Caco-2 (cell line): ENCODE results near the gene SLC1A1. TPM values are rescaled to one million over a fixed set of nuclear protein-coding genes. Genes with fewer than 3 reads are reported as not detected.
"Not testable (repeated sequence)": the region's sequence is repeated elsewhere in the genome, so short reads cannot be mapped to it uniquely, and the experiment has no call there.

ENCODE experiments used
- BruUV-seq: library from RNA; stranded (reverse); fragments of 400-500 nt; replicated peaks from 2 replicates; lab custom pipeline; 2021; lab: Mats Ljungman, UMichigan
- CTCF ChIA-PET: fragments of 300-600 bp; sonication (Branson Sonifier 250); formaldehyde crosslinking; loops from one replicate; lab custom pipeline; 2022; ENCODE audit warnings: antibody characterized with exemption; lab: Charles Lee
- POLR2A ChIA-PET: fragments of 300-600 bp; sonication (Branson Sonifier 250); formaldehyde crosslinking; loops from one replicate; lab custom pipeline; 2022; ENCODE audit warnings: antibody characterized with exemption; lab: Charles Lee
- DNase-seq, 2 experiments: peaks; one replicate each; pipeline versions ENCODE4 v3.0.0 to v3.0.0-alpha.2; 2020 to 2022
- H3K27me3 ChIP-seq: replicated peaks from 2 replicates; pipeline ENCODE4 v1.6.0; 2011; ENCODE audit warnings: low read length; ENCODE audit not compliant: control insufficient read depth, insufficient read depth
- H3K36me3 ChIP-seq: 2 replicates; pipeline ENCODE4 v1.5.1; 2011; ENCODE audit warnings: low read length; ENCODE audit not compliant: control insufficient read depth, insufficient read depth
- H3K4me1 ChIP-seq: fragments of 250-450 bp; sonication (Bioruptor Pico); 2 replicates; pipeline ENCODE4 v1.5.1; 2020; ENCODE audit warnings: mild to moderate bottlenecking
- H3K4me3 ChIP-seq: 2 replicates; pipeline ENCODE4 v1.5.1; 2011; ENCODE audit warnings: low read depth, mild to moderate bottlenecking, control low read depth, low read length
- H3K9me3 ChIP-seq: fragments of 250-450 bp; sonication (Bioruptor Pico); 2 replicates; pipeline ENCODE4 v1.5.1; 2020; ENCODE audit warnings: mild to moderate bottlenecking, moderate library complexity
- H3K27ac Mint-ChIP-seq: one replicate; pipeline ENCODE4 v1.8.0; 2022; ENCODE audit warnings: mixed read lengths; ENCODE audit not compliant: unreplicated experiment
- H3K27me3 Mint-ChIP-seq: one replicate; pipeline ENCODE4 v1.8.0; 2022; ENCODE audit warnings: mixed read lengths; ENCODE audit not compliant: insufficient read depth, unreplicated experiment
- H3K36me3 Mint-ChIP-seq: one replicate; pipeline ENCODE4 v1.8.0; 2022; ENCODE audit warnings: mild to moderate bottlenecking, mixed read lengths; ENCODE audit not compliant: insufficient read depth, unreplicated experiment
- H3K4me1 Mint-ChIP-seq: one replicate; pipeline ENCODE4 v1.8.0; 2022; ENCODE audit warnings: low read depth, mixed read lengths; ENCODE audit not compliant: unreplicated experiment
- H3K4me3 Mint-ChIP-seq: one replicate; pipeline ENCODE4 v1.8.0; 2022; ENCODE audit warnings: mild to moderate bottlenecking, moderate library complexity, mixed read lengths; ENCODE audit not compliant: unreplicated experiment
- H3K9me3 Mint-ChIP-seq: one replicate; pipeline ENCODE4 v1.8.0; 2022; ENCODE audit warnings: mixed read lengths; ENCODE audit not compliant: unreplicated experiment
- CTCF ChIP-seq, 2 experiments: fragments of 200-600 bp in 1 of 2; IDR thresholded peaks; 1 replicate in 1 of 2; 2 replicates in 1 of 2; pipeline versions ENCODE4 v1.5.1 to v1.8.0; 2011 to 2022; ENCODE audit warnings: antibody characterized with exemption in 1 of 2, control low read depth in 1 of 2, inconsistent platforms in 1 of 2, low read depth in 1 of 2, low read length in 1 of 2, mild to moderate bottlenecking in 1 of 2, moderate library complexity in 1 of 2; ENCODE audit not compliant: insufficient read depth in 1 of 2, severe bottlenecking in 1 of 2, unreplicated experiment in 1 of 2
- intact Hi-C: fragments of 100-400 bp; cut with micrococcal nuclease; formaldehyde crosslinking; loops from one replicate; pipeline ENCODE4 v1.10.0; 2022; ENCODE audit not compliant: unreplicated experiment
- total RNA-seq: library from RNA; stranded (reverse); gene quantifications from 2 replicates; pipeline ENCODE4 v1.2.3, GENCODE V29; 2022

SLC1A1 gene
- total RNA-seq, 1 experiment from 2014 or later: 53.1 TPM

DNA sequence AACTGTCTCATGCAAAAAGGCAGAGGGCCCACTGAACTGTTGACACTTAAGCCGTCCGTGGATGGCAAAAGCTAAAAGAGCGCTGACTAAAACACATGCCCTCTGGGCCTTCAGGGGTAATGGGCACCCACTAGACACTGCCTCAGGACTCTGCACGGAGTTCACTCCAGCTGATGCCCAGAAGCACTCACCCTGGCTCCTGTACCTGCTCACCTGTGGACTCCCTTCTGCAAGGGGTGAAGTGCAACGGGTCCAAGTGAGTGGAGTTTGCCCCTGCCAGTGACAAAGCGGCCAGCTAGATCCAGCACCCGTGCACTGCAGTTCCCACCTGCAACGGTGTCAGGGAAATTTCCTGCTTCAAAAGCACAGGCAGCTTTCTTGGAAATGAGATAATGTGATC is 50.2 kb downstream of the SLC1A1 start:
- BruUV-seq: no TSS peak

GRCh38 chr9:4541281-4541680 is 51.0 kb downstream of the SLC1A1 start:
- Mint-ChIP-seq H3K4me3 (no peak overlapping the region), H3K9me3 (no peaks in the 10 kb centered on the region), H3K4me1 (peaks cover 32% of the 10 kb centered on the region), H3K27ac (no peak overlapping the region), H3K27me3 (no peaks in the 10 kb centered on the region), H3K36me3 (peaks cover 10% of the 10 kb centered on the region)
- Histone ChIP-seq H3K27me3 (no peaks in the 10 kb centered on the region), H3K9me3 (no peaks in the 10 kb centered on the region), H3K4me1 (peaks cover 41% of the 10 kb centered on the region), H3K36me3 (no peaks in the 10 kb centered on the region), H3K4me3 (no peak overlapping the region)
- TF ChIP-seq CTCF (IDR thresholded peaks at IDR 0.05; ENCODE audit: insufficient read depth in 1 of 2, low read depth in 1 of 2, low read length in 1 of 2, severe bottlenecking in 1 of 2, unreplicated experiment in 1 of 2): no peak
- ChIA-PET POLR2A (no interaction called here), CTCF (interaction anchor here (0.8 kb wide), 1 partner anchor 31 kb away, joined by 3 read pairs; no protein-coding TSS in a partner anchor)
- no TSS peak for BruUV-seq
- intact Hi-C loops: no loop called here
- DNase-seq: no peak

More for the DNA sequence above, 50.2 kb downstream of the SLC1A1 start:
- no peak overlapping the region for H3K4me3 ChIP-seq
- peaks cover 10% of the 10 kb centered on the region for H3K36me3 Mint-ChIP-seq
- H3K9me3 ChIP-seq: no peaks in the 10 kb centered on the region
- no peaks in the 10 kb centered on the region for H3K27me3 Mint-ChIP-seq
- H3K4me1 Mint-ChIP-seq: peaks cover 32% of the 10 kb centered on the region
- ChIA-PET CTCF (no interaction called here), POLR2A (no interaction called here)
- H3K4me1 ChIP-seq: peaks cover 41% of the 10 kb centered on the region
- no peaks in the 10 kb centered on the region for H3K9me3 Mint-ChIP-seq
- intact Hi-C loops: no loop called here
- H3K27ac Mint-ChIP-seq: no peak overlapping the region
- no peak overlapping the region for H3K4me3 Mint-ChIP-seq
- TF ChIP-seq CTCF (IDR thresholded peaks at IDR 0.05; ENCODE audit: insufficient read depth in 1 of 2, low read depth in 1 of 2, low read length in 1 of 2, severe bottlenecking in 1 of 2, unreplicated experiment in 1 of 2): no peak
- H3K36me3 ChIP-seq: no peaks in the 10 kb centered on the region
- H3K27me3 ChIP-seq: no peaks in the 10 kb centered on the region
- no peak for DNase-seq

GRCh38 chr9:4541856-4542255 is 51.6 kb downstream of the SLC1A1 start:
- no peaks in the 10 kb centered on the region for H3K36me3 ChIP-seq
- H3K9me3 ChIP-seq: no peaks in the 10 kb centered on the region
- H3K4me1 ChIP-seq: peaks cover 41% of the 10 kb centered on the region
- Mint-ChIP-seq H3K4me1 (peaks cover 32% of the 10 kb centered on the region), H3K27ac (no peak overlapping the region), H3K27me3 (no peaks in the 10 kb centered on the region), H3K36me3 (peaks cover 10% of the 10 kb centered on the region), H3K4me3 (no peak overlapping the region), H3K9me3 (no peaks in the 10 kb centered on the region)
- intact Hi-C loops: loop anchor here (2.0 kb wide), 1 partner anchor 43 kb away; no protein-coding TSS in a partner anchor
- ChIA-PET POLR2A (no interaction called here), CTCF (interaction anchor here (0.8 to 0.9 kb wide), 2 partner anchors 84 to 245 kb away, joined by 3 read pairs; no protein-coding TSS in a partner anchor)
- H3K4me3 ChIP-seq: no peak overlapping the region
- no peak for TF ChIP-seq CTCF (IDR thresholded peaks at IDR 0.05; ENCODE audit: insufficient read depth in 1 of 2, low read depth in 1 of 2, low read length in 1 of 2, severe bottlenecking in 1 of 2, unreplicated experiment in 1 of 2)
- DNase-seq: no peak
- BruUV-seq: no TSS peak
- no peaks in the 10 kb centered on the region for H3K27me3 ChIP-seq

DNA sequence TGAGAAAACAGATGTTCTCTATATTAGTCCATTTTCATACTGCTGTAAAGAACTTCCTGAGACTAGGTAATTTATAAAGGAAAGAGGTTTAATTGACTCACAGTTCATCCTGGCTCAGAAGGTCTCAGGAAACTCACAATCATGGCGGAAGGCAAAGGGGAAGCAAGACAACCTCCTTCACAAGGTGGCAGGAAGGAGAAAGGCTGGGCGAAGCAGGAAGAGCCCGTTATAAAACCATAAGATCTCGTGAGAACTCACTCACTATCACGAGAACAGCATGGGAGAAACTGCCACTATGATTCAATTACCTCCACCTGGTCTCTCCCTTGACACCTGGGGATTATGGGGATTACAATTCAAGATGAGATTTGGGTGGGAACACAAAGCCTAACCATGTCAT is 54.4 kb downstream of the SLC1A1 start:
- H3K36me3 ChIP-seq, H3K27ac Mint-ChIP-seq, H3K4me3 Mint-ChIP-seq, intact Hi-C loops, POLR2A ChIA-PET, H3K9me3 Mint-ChIP-seq, CTCF ChIA-PET, DNase-seq, H3K27me3 ChIP-seq, H3K9me3 ChIP-seq, H3K27me3 Mint-ChIP-seq, BruUV-seq, H3K4me3 ChIP-seq: not testable (repeated sequence)
- peaks cover 26% of the 10 kb centered on the region for H3K4me1 ChIP-seq
- H3K36me3 Mint-ChIP-seq: peaks cover 12% of the 10 kb centered on the region
- peaks cover 19% of the 10 kb centered on the region for H3K4me1 Mint-ChIP-seq
